ENCODE data around the gene ZSCAN31. TPM values are rescaled to one million over a fixed set of nuclear protein-coding genes. Genes with fewer than 3 reads are reported as not detected.
A peak's percentile ranks its signal among the peaks of the same experiment; 100 is the strongest.

The ZSCAN31 gene
- total RNA-seq, 1 donor = 19.9 TPM

- DNase-seq (ENCODE audit: insufficient read length, low spot score, missing footprints) = no peak
- no peak for TF ChIP-seq CTCF (IDR thresholded peaks at IDR 0.05; ENCODE audit: extremely low read depth, low read depth, low read length)
- H3K4me1 ChIP-seq (ENCODE audit: insufficient read depth, low read length) = peaks cover 13% of the 10 kb centered on the region
- H3K79me2 ChIP-seq (ENCODE audit: insufficient read depth, low read length) = peaks cover 12% of the 10 kb centered on the region
- no peak overlapping the region for H3K4me3 ChIP-seq (ENCODE audit: insufficient read depth, low read length)
- H3K4me2 ChIP-seq (ENCODE audit: insufficient read depth, low read length) = peak overlapping the region; percentile 82
- H4K20me1 ChIP-seq (ENCODE audit: insufficient read depth, low read length) = no peaks in the 10 kb centered on the region
- no peak overlapping the region for H3K27ac ChIP-seq (ENCODE audit: low read depth, low read length)
- H3K9me3 ChIP-seq (ENCODE audit: low read depth, low read length) = no peaks in the 10 kb centered on the region
- H3K27me3 ChIP-seq (ENCODE audit: insufficient read depth, low read length) = no peaks in the 10 kb centered on the region
- no peak overlapping the region for H2AFZ ChIP-seq (ENCODE audit: low read length)
- peaks cover 24% of the 10 kb centered on the region for H3K36me3 ChIP-seq (ENCODE audit: insufficient read depth, low read length)
Observed at GRCh38 chr6:28282926-28283325, 53.0 kb downstream of the ZSCAN31 start.

GRCh38 chr6:28281288-28282064, 54.5 kb downstream of the ZSCAN31 start, which contains the start of gene PGBD1:
TSS of gene PGBD1 (plus strand) at chr6:28281572. CDS start at chr6:28283814, 2,242 bp downstream.
- H4K20me1 ChIP-seq (ENCODE audit: insufficient read depth, low read length) = no peaks in the 10 kb centered on the region

GRCh38 chr6:28280595-28281287, 55.2 kb downstream of the ZSCAN31 start:
- Histone ChIP-seq H3K4me2 (ENCODE audit: insufficient read depth, low read length) (peak overlapping the region; percentile 82), H3K9me3 (ENCODE audit: low read depth, low read length) (no peaks in the 10 kb centered on the region), H4K20me1 (ENCODE audit: insufficient read depth, low read length) (no peaks in the 10 kb centered on the region), H3K4me3 (ENCODE audit: insufficient read depth, low read length) (peak overlapping the region; percentile 90), H3K27me3 (ENCODE audit: insufficient read depth, low read length) (no peaks in the 10 kb centered on the region), H3K36me3 (ENCODE audit: insufficient read depth, low read length) (peaks cover 39% of the 10 kb centered on the region), H2AFZ (ENCODE audit: low read length) (peak overlapping the region; percentile 99), H3K4me1 (ENCODE audit: insufficient read depth, low read length) (peaks cover 13% of the 10 kb centered on the region), H3K27ac (ENCODE audit: low read depth, low read length) (no peak overlapping the region), H3K79me2 (ENCODE audit: insufficient read depth, low read length) (peaks cover 12% of the 10 kb centered on the region)
- peak; percentile 55 for DNase-seq (ENCODE audit: insufficient read length, low spot score, missing footprints)
- TF ChIP-seq CTCF (IDR thresholded peaks at IDR 0.05; ENCODE audit: extremely low read depth, low read depth, low read length) = no peak

More at GRCh38 chr6:28281288-28282064, 54.5 kb downstream of the ZSCAN31 start, which contains the start of gene PGBD1:
- peak within 1 kb of the TSS; percentile 90 for H3K4me3 ChIP-seq (ENCODE audit: insufficient read depth, low read length)
- H3K4me1 ChIP-seq (ENCODE audit: insufficient read depth, low read length) = peaks cover 13% of the 10 kb centered on the region
- peaks cover 12% of the 10 kb centered on the region for H3K79me2 ChIP-seq (ENCODE audit: insufficient read depth, low read length)
- TF ChIP-seq CTCF (IDR thresholded peaks at IDR 0.05; ENCODE audit: extremely low read depth, low read depth, low read length) = no peak
- peak within 1 kb of the TSS; percentile 63 for H3K27ac ChIP-seq (ENCODE audit: low read depth, low read length)
- H2AFZ ChIP-seq (ENCODE audit: low read length) = peak within 1 kb of the TSS; percentile 99
- H3K27me3 ChIP-seq (ENCODE audit: insufficient read depth, low read length) = no peaks in the 10 kb centered on the region
- peak; percentile 92 for DNase-seq (ENCODE audit: insufficient read length, low spot score, missing footprints)
- H3K36me3 ChIP-seq (ENCODE audit: insufficient read depth, low read length) = peaks cover 34% of the 10 kb centered on the region
- no peaks in the 10 kb centered on the region for H3K9me3 ChIP-seq (ENCODE audit: low read depth, low read length)
- H3K4me2 ChIP-seq (ENCODE audit: insufficient read depth, low read length) = peak within 1 kb of the TSS; percentile 82

GRCh38 chr6:28277746-28278145, 58.2 kb downstream of the ZSCAN31 start:
- Histone ChIP-seq H2AFZ (ENCODE audit: low read length) (no peak overlapping the region), H3K4me1 (ENCODE audit: insufficient read depth, low read length) (peaks cover 13% of the 10 kb centered on the region), H3K79me2 (ENCODE audit: insufficient read depth, low read length) (peaks cover 7% of the 10 kb centered on the region), H3K4me2 (ENCODE audit: insufficient read depth, low read length) (no peak overlapping the region), H3K9me3 (ENCODE audit: low read depth, low read length) (no peaks in the 10 kb centered on the region), H3K27me3 (ENCODE audit: insufficient read depth, low read length) (no peaks in the 10 kb centered on the region), H3K4me3 (ENCODE audit: insufficient read depth, low read length) (no peak overlapping the region), H3K27ac (ENCODE audit: low read depth, low read length) (no peak overlapping the region), H3K36me3 (ENCODE audit: insufficient read depth, low read length) (peaks cover 42% of the 10 kb centered on the region), H4K20me1 (ENCODE audit: insufficient read depth, low read length) (no peaks in the 10 kb centered on the region)
- TF ChIP-seq CTCF (IDR thresholded peaks at IDR 0.05; ENCODE audit: extremely low read depth, low read depth, low read length) = no peak
- no peak for DNase-seq (ENCODE audit: insufficient read length, low spot score, missing footprints)
